ENCODE measurements around the gene PRDM11.

Gene PRDM11

GRCh38 chr11:45233121-45233803, 86.8 kb downstream of the PRDM11 start:
- H3K27ac ChIP-seq, result no peak overlapping the region
- peak; percentile 77 for TF ChIP-seq CTCF (conservative IDR thresholded peaks at IDR 0.05)

GRCh38 chr11:45233804-45234170, 87.3 kb downstream of the PRDM11 start:
- TF ChIP-seq CTCF (conservative IDR thresholded peaks at IDR 0.05), result peak; percentile 43
- no peak overlapping the region for H3K27ac ChIP-seq

GRCh38 chr11:45234306-45235006, 88.0 kb downstream of the PRDM11 start:
- H3K27ac ChIP-seq, result no peak overlapping the region
- TF ChIP-seq CTCF (conservative IDR thresholded peaks at IDR 0.05), result no peak

GRCh38 chr11:45237711-45238315, 91.4 kb downstream of the PRDM11 start:
- no peak for TF ChIP-seq CTCF (conservative IDR thresholded peaks at IDR 0.05)
- H3K27ac ChIP-seq, result no peak overlapping the region

GRCh38 chr11:45238724-45239123, 92.3 kb downstream of the PRDM11 start:
- TF ChIP-seq CTCF (conservative IDR thresholded peaks at IDR 0.05), result no peak
- H3K27ac ChIP-seq, result no peak overlapping the region

- no peak for TF ChIP-seq CTCF (conservative IDR thresholded peaks at IDR 0.05)
- H3K27ac ChIP-seq, result no peak overlapping the region
These were observed 93.3 kb downstream of the PRDM11 start for GRCh38 chr11:45239733-45240132.

- no peak overlapping the region for H3K27ac ChIP-seq
- no peak for TF ChIP-seq CTCF (conservative IDR thresholded peaks at IDR 0.05)
These were observed 97.5 kb downstream of the PRDM11 start for GRCh38 chr11:45243967-45244366.
